Astrocyte (in vitro differentiated cells and primary cell): Measurements from ENCODE around the gene LANCL2.

Experiments
- EZH2 ChIP-seq: IDR thresholded peaks from 2 replicates; pipeline ENCODE4 v1.6.1; 2012; ENCODE audit warnings: mild to moderate bottlenecking, low read length, inconsistent platforms; ENCODE audit not compliant: insufficient read depth
- TF ChIP-seq, protein P1 (sequence below): IDR thresholded peaks from 2 replicates; pipeline ENCODE4 v1.5.1; 2011; ENCODE audit warnings: low read depth, mild to moderate bottlenecking, inconsistent platforms, low read length, moderate library complexity; ENCODE audit not compliant: insufficient read depth

DNA sequence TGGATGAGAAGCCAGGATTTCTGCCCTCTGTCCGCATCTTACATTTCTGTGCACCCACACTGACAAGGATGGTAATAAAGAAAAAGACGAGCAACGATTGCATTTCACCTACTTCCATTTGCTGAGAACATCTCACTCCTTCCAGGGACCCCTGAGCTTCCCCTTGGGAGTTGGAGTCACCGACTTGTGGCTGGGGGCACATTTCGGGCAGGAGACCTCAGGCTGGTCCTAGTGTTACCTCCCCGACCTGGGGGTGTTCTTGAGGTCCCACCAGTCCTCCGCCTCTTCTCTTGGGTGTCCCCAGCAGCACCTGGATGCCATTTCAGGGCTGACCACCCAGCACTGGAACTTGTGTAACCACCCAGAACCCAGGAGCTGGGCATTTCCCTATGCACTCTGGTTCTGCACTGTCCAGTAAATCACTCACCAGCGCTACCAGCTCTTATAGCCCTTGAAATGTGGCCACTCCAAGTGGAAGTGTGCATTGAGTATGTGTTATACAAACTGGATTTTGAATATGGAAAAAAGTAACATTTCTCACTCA lies 84.9 kb downstream of the LANCL2 start:
- TF ChIP-seq, protein P1, sequence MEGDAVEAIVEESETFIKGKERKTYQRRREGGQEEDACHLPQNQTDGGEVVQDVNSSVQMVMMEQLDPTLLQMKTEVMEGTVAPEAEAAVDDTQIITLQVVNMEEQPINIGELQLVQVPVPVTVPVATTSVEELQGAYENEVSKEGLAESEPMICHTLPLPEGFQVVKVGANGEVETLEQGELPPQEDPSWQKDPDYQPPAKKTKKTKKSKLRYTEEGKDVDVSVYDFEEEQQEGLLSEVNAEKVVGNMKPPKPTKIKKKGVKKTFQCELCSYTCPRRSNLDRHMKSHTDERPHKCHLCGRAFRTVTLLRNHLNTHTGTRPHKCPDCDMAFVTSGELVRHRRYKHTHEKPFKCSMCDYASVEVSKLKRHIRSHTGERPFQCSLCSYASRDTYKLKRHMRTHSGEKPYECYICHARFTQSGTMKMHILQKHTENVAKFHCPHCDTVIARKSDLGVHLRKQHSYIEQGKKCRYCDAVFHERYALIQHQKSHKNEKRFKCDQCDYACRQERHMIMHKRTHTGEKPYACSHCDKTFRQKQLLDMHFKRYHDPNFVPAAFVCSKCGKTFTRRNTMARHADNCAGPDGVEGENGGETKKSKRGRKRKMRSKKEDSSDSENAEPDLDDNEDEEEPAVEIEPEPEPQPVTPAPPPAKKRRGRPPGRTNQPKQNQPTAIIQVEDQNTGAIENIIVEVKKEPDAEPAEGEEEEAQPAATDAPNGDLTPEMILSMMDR, result no peak
- no peak for TF ChIP-seq EZH2
